DND-41 (cell line): ENCODE measurements around the gene PLIN3.

Experiments
- ATAC-seq: fragments of 200-7000 bp; cut with Tn5 transposase; 3 replicates; pipeline ENCODE4 v1.9.1; 2021; ENCODE audit warnings: low read depth; ENCODE audit not compliant: insufficient read depth
- DNase-seq: peaks from one replicate; pipeline ENCODE4 v3.0.0-alpha.2; 2020
- H2AFZ ChIP-seq: 2 replicates; pipeline ENCODE4 v1.6.0; 2012; ENCODE audit warnings: low read depth, low read length
- H3K27ac ChIP-seq: 2 replicates; pipeline ENCODE4 v1.5.1; 2012; ENCODE audit warnings: low read length, inconsistent platforms
- H3K27me3 ChIP-seq: fragments of 200-600 bp; sonication (generic); 2 replicates; pipeline ENCODE4 v1.6.0; 2012; ENCODE audit warnings: low read length, mild to moderate bottlenecking, inconsistent platforms; ENCODE audit not compliant: insufficient read depth, poor library complexity
- H3K36me3 ChIP-seq: 2 replicates; pipeline ENCODE4 v1.5.1; 2012; ENCODE audit warnings: low read length, inconsistent platforms; ENCODE audit not compliant: insufficient read depth
- H3K4me1 ChIP-seq: 2 replicates; pipeline ENCODE4 v1.5.1; 2012; ENCODE audit warnings: mild to moderate bottlenecking, low read length; ENCODE audit not compliant: insufficient read depth
- H3K4me2 ChIP-seq: 2 replicates; pipeline ENCODE4 v1.6.0; 2012; ENCODE audit warnings: mild to moderate bottlenecking, moderate library complexity, low read length, inconsistent platforms; ENCODE audit not compliant: insufficient read depth
- H3K4me3 ChIP-seq, 2 experiments: fragments of 200-600 bp in 1 of 2; shearing (Covaris generic) in 1 of 2; 2 replicates each; pipeline ENCODE4 v1.5.1; 2012 to 2016; ENCODE audit warnings: inconsistent platforms in 2 of 2, low read length in 2 of 2, mild to moderate bottlenecking in 2 of 2, low read depth in 1 of 2, moderate library complexity in 1 of 2
- H3K79me2 ChIP-seq: 2 replicates; pipeline ENCODE4 v1.6.0; 2012; ENCODE audit warnings: low read length, inconsistent platforms; ENCODE audit not compliant: insufficient read depth
- H3K9ac ChIP-seq: 2 replicates; pipeline ENCODE4 v1.6.0; 2012; ENCODE audit warnings: low read depth, mild to moderate bottlenecking, inconsistent platforms, low read length, moderate library complexity
- H3K9me3 ChIP-seq: 2 replicates; pipeline ENCODE4 v1.5.1; 2012; ENCODE audit warnings: low read length, moderate library complexity, mild to moderate bottlenecking, inconsistent platforms; ENCODE audit not compliant: insufficient read depth, severe bottlenecking
- H4K20me1 ChIP-seq: 2 replicates; pipeline ENCODE4 v1.6.0; 2012; ENCODE audit warnings: low read length; ENCODE audit not compliant: insufficient read depth
- EZH2 ChIP-seq: IDR thresholded peaks from 3 replicates; pipeline ENCODE4 v1.6.1; 2012; ENCODE audit warnings: borderline replicate concordance, low read depth, mild to moderate bottlenecking, moderate library complexity, low read length, inconsistent platforms; ENCODE audit not compliant: severe bottlenecking
- TF ChIP-seq, protein P1 (sequence below): IDR thresholded peaks from 2 replicates; pipeline ENCODE4 v1.5.1; 2012; ENCODE audit warnings: borderline replicate concordance, low read length, moderate library complexity, mild to moderate bottlenecking; ENCODE audit not compliant: poor library complexity, severe bottlenecking; ENCODE audit errors: extremely low read depth

Gene PLIN3

GRCh38 chr19:4815426-4816201 lies 51.9 kb downstream of the PLIN3 start:
- Histone ChIP-seq H3K36me3 (peaks cover 34% of the 10 kb centered on the region), H3K4me1 (peaks cover 12% of the 10 kb centered on the region), H4K20me1 (no peaks in the 10 kb centered on the region), H3K79me2 (no peaks in the 10 kb centered on the region), H3K4me2 (peak overlapping the region; percentile 69), H3K27ac (peak overlapping the region; percentile 72), H3K27me3 (no peaks in the 10 kb centered on the region), H3K9me3 (no peaks in the 10 kb centered on the region), H2AFZ (peak overlapping the region; percentile 83), H3K4me3 (peak overlapping the region in 1 of 2 experiments; percentile 53; a peak in 2 of 4 replicates), H3K9ac (peak overlapping the region; percentile 38; the same call in 1 of the 2 replicates)
- DNase-seq = peak; percentile 92
- peak; percentile 96 for ATAC-seq
- TF ChIP-seq, protein P1, sequence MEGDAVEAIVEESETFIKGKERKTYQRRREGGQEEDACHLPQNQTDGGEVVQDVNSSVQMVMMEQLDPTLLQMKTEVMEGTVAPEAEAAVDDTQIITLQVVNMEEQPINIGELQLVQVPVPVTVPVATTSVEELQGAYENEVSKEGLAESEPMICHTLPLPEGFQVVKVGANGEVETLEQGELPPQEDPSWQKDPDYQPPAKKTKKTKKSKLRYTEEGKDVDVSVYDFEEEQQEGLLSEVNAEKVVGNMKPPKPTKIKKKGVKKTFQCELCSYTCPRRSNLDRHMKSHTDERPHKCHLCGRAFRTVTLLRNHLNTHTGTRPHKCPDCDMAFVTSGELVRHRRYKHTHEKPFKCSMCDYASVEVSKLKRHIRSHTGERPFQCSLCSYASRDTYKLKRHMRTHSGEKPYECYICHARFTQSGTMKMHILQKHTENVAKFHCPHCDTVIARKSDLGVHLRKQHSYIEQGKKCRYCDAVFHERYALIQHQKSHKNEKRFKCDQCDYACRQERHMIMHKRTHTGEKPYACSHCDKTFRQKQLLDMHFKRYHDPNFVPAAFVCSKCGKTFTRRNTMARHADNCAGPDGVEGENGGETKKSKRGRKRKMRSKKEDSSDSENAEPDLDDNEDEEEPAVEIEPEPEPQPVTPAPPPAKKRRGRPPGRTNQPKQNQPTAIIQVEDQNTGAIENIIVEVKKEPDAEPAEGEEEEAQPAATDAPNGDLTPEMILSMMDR = no peak
- no peak for TF ChIP-seq EZH2

- peaks cover 34% of the 10 kb centered on the region for H3K36me3 ChIP-seq
- DNase-seq (no peak), ATAC-seq (no peak)
- no peaks in the 10 kb centered on the region for H3K79me2 ChIP-seq
- H3K27me3 ChIP-seq = no peaks in the 10 kb centered on the region
- no peak overlapping the region for H3K9ac ChIP-seq
- no peaks in the 10 kb centered on the region for H4K20me1 ChIP-seq
- H3K4me3 ChIP-seq = peak overlapping the region in 1 of 2 experiments; percentile 53; a peak in 2 of 4 replicates
- no peak overlapping the region for H3K27ac ChIP-seq
- peak overlapping the region; percentile 83 for H2AFZ ChIP-seq
- H3K9me3 ChIP-seq = no peaks in the 10 kb centered on the region
- H3K4me2 ChIP-seq = peak overlapping the region; percentile 69
- no peak for TF ChIP-seq EZH2
- TF ChIP-seq, protein P1 = no peak
- H3K4me1 ChIP-seq = peaks cover 12% of the 10 kb centered on the region
Measured at GRCh38 chr19:4814625-4815425, 52.6 kb downstream of the PLIN3 start.

DNA sequence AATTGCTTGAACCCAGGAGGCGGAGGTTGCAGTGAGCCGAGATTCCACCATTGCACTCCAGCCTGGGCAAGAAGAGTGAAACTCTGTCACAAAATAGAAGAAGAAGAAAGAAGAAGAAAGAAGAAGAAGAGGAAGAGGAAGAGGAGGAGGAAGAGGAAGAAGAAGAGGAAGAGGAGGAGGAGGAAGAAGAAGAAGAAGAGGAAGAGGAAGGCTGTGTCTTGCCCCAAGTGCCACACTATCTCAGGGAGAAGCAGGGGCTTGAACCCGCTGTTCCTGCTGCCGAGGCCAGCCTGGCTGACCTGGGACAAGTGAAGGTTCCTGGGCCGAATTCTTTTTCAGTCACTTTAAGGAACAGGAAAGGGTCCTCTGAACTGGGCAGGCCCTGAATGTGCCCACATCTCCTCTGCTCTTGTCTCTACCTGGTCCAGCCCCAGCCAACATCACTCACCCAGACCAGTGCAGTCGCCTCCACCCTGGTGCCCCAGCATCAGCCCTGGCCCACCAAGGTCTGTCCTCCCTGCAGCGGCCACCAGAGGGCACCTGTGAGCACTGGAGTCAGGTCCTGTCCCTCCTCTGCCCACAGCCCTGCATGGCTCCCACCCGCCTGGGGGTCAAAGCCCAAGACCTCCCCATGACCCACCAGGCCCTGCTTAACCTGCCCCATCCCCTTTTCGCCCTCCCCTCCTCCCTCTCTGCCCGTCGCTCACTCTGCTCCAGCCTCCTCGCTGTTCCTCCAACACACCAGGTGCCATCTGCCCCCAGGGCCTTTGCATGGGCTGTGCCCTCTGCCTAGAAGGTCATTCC lies 55.9 kb downstream of the PLIN3 start:
- H3K9me3 ChIP-seq = no peaks in the 10 kb centered on the region
- H3K79me2 ChIP-seq = no peaks in the 10 kb centered on the region
- TF ChIP-seq, protein P1 = peak; percentile 97
- no peak for TF ChIP-seq EZH2
- no peaks in the 10 kb centered on the region for H4K20me1 ChIP-seq
- H3K4me2 ChIP-seq = no peak overlapping the region
- no peaks in the 10 kb centered on the region for H3K27me3 ChIP-seq
- H3K27ac ChIP-seq = no peak overlapping the region
- H3K9ac ChIP-seq = no peak overlapping the region
- peak overlapping the region; percentile 57 for H2AFZ ChIP-seq
- peaks cover 7% of the 10 kb centered on the region for H3K36me3 ChIP-seq
- peak; percentile 69 for ATAC-seq
- DNase-seq = peak; percentile 84
- H3K4me1 ChIP-seq = peaks cover 12% of the 10 kb centered on the region
- no peak overlapping the region for H3K4me3 ChIP-seq
